ENCODE results near the gene ADAMTS12. TPM values are rescaled to one million over a fixed set of nuclear protein-coding genes. Genes with fewer than 3 reads are reported as not detected.

ADAMTS12 gene
- 8.9 and 12.1 TPM in 2 replicates for total RNA-seq

DNA sequence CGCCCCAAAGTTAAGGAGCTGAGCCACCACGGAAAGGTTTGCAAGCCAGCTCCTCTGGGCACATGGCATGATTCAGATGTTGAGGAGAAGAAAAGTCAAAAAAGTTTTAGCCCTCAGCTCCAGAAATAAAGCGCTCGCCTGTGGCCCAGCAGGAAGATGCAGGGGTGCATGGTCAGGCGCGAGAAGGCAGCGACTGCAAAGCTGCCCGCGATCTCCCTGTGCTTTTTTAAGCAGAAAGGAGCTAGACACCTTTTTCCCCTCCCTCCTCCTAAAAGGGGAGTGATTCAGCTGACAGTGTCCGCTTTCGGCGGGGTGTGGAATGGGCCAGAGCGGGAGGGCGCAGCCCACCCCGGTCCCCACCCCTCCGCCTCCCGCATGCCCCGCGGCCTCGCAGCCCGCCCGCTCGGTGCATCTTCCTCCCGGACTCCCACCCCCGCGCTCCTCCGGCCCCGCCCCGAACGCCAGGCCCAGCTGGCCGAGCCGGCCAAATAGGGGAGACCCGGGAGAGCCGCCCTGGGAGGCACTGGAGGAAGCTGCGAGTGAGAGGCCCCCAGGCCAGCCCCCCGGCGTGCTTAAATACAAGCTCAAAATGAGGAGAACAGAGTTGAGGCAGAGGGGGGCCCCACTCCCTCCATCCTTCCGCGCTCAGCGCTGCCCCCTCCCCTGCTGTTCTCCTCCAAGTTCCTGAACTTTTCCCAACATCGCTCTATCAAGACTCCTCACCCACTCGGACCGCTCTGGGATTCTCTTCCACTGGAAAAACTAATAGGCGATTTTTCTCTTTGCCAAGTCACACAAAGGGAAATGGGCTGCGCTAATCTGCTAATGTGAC, at the start of gene ADAMTS12:
TSS of gene ADAMTS12 (minus strand) at position 203 of the 832 bp plus-strand sequence. CDS start at position 69, 134 bp downstream.

GRCh38 chr5:33936381-33937016, 44.7 kb upstream of the ADAMTS12 start, which contains the start of gene RXFP3:
RXFP3 (plus strand) TSS chr5:33936386; CDS start chr5:33936741, 355 bp downstream.

Other genes with a start within 250 kb of the ADAMTS12 start
- gene RXFP3, start 44.4 kb upstream of the ADAMTS12 start, total RNA-seq = not detected in 2 replicates
- gene SLC45A2, start 92.7 kb upstream of the ADAMTS12 start, total RNA-seq = under 0.01 TPM in 1 of 2 replicates, not detected in the other
- gene AMACR, start 116.1 kb upstream of the ADAMTS12 start, total RNA-seq = 15.5 and 18.6 TPM in 2 replicates
- 0.99 and 1.5 TPM in 2 replicates for gene C1QTNF3, start 151.2 kb upstream of the ADAMTS12 start, total RNA-seq

Measured in smooth muscle cell of trachea (primary cell).